ENCODE measurements around the gene PPP1R2C.

PPP1R2C gene

GRCh38 chrX:42751573-42751972, 26.4 kb downstream of the PPP1R2C start:
- no peak for TF ChIP-seq CTCF (IDR thresholded peaks at IDR 0.05; ENCODE audit: extremely low read depth, missing control alignments)

GRCh38 chrX:42748067-42748850, 29.7 kb downstream of the PPP1R2C start:
- no peak for TF ChIP-seq CTCF (IDR thresholded peaks at IDR 0.05; ENCODE audit: extremely low read depth, missing control alignments)
- DNase-seq (ENCODE audit: low spot score) = no peak

More at GRCh38 chrX:42751573-42751972, 26.4 kb downstream of the PPP1R2C start:
- no peak for DNase-seq (ENCODE audit: low spot score)

DNA sequence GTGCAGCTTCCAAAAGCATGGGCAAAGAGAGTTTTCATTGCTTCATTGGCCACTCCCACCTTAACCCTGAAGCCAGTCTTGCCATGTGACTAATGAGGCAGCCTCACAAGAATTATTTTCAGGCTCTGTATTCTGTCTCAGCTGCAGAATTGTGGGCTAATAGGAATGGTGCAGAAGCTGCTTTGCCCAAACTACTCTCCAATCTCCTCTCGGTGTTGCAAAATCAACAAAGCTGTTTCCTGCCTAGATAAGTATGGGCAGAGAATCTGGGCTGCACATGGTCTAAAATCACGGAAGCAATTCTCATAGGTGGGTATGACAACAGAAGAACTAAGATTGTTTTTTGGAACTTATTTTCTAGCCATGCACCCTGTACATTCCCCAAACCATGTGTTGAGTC, 31.4 kb downstream of the PPP1R2C start:
- DNase-seq (ENCODE audit: low spot score) = no peak
- TF ChIP-seq CTCF (IDR thresholded peaks at IDR 0.05; ENCODE audit: extremely low read depth, missing control alignments) = no peak

DNA sequence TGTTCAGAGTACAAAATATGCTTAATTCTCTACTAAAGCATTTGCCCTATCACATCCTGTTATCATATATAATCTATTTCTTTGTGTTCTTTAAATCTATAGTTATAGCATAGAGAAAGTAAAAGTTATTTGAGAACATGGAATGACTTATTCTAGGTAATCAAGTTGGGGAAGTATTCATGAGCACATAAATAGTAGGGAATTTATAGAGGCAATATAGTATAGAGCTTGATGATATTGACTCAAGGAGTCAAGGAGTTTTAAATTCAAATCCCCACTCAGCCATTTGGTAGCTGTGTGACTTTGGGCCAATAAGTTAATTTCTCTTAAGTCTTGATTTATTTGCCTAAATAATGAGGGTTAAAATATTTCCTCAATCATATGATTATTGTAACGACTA, 37.5 kb downstream of the PPP1R2C start:
- no peak for DNase-seq (ENCODE audit: low spot score)
- TF ChIP-seq CTCF (IDR thresholded peaks at IDR 0.05; ENCODE audit: extremely low read depth, missing control alignments) = no peak

DNA sequence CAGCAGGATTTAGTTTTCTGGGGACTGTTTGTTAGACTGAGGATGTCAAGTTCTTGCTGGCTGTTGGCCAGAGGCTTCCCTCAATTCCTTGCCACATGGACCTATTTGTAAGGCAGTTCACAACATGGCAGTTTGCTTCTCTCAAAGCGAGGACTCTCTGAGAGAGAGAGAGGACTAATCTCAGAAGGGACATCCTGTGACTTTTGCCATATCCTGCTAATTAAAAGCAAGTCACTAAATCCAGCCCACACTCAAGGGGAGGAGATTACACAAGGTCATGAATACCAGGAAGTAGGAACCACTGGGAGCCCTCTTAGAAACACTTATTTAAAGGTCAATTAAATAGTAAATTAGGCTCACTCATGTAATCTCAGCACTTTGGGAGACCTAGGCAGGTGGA, 38.2 kb downstream of the PPP1R2C start:
- no peak for TF ChIP-seq CTCF (IDR thresholded peaks at IDR 0.05; ENCODE audit: extremely low read depth, missing control alignments)
- no peak for DNase-seq (ENCODE audit: low spot score)

- no peak for DNase-seq (ENCODE audit: low spot score)
- TF ChIP-seq CTCF (IDR thresholded peaks at IDR 0.05; ENCODE audit: extremely low read depth, missing control alignments) = no peak
These were observed 38.7 kb downstream of the PPP1R2C start for GRCh38 chrX:42739258-42739657.

DNA sequence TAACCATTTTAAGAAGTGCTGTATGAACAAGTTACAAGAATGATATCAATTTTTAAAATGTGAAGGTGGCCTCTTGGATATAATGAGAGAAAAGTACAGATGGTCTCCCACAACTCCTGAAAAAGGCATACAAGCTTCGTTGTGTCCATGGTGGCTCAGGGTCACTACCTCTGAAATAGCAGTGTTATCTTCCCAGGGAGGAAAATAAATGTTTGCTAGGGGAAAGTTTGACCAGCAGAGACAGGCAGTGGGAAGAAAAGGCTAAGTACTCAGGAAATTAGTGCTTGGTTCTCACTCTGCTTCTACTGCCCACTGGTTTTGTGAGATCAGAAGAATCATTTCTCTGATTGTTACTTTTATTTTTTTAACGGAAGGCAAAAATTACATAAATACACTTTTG, 39.4 kb downstream of the PPP1R2C start:
- TF ChIP-seq CTCF (IDR thresholded peaks at IDR 0.05; ENCODE audit: extremely low read depth, missing control alignments) = no peak
- DNase-seq (ENCODE audit: low spot score) = no peak

Data from GM20000 (cell line).